Endothelial cell of umbilical vein (primary cell): ENCODE measurements around the gene CNPPD1. TPM values are rescaled to one million over a fixed set of nuclear protein-coding genes. Genes with fewer than 3 reads are reported as not detected.
A peak's percentile ranks its signal among the peaks of the same experiment; 100 is the strongest.

Source experiments
- BruUV-seq: library from RNA; stranded (reverse); fragments of 400-500 nt; replicated peaks from 2 replicates; lab custom pipeline; 2021; lab: Mats Ljungman, UMichigan
- CTCF ChIA-PET: fragments of 300-600, 350-600 bp; sonication (Branson Sonifier 250); formaldehyde crosslinking; loops from one replicate; lab custom pipeline; 2021; ENCODE audit warnings: antibody characterized with exemption, inconsistent platforms; lab: Charles Lee
- POLR2A ChIA-PET: fragments of 300-600, 350-600 bp; sonication (Branson Sonifier 250); formaldehyde crosslinking; loops from one replicate; lab custom pipeline; 2021; ENCODE audit warnings: antibody characterized with exemption, inconsistent platforms; lab: Charles Lee
- DNase-seq: peaks from one replicate; pipeline ENCODE4 v3.0.0-alpha.2; 2011; ENCODE audit warnings: low read depth, low spot score
- FAIRE-seq: peaks from 2 replicates; lab custom pipeline; 2011; peaks lifted over from hg19 to GRCh38; lab: Jason Lieb, UNC
- H2AFZ ChIP-seq: 2 replicates; pipeline ENCODE4 v1.6.0; 2012; ENCODE audit warnings: low read depth, low read length, control low read depth, inconsistent platforms
- H3K27ac ChIP-seq: 2 replicates; pipeline ENCODE4 v1.5.1; 2011; ENCODE audit warnings: low read depth, mild to moderate bottlenecking, control low read depth, low read length, moderate library complexity; ENCODE audit not compliant: insufficient read depth
- H3K27me3 ChIP-seq, 2 experiments: 2 replicates each; pipeline versions ENCODE4 v1.6.0 to v1.6.1; 2011; ENCODE audit warnings: low read length in 2 of 2, mixed read lengths in 1 of 2; ENCODE audit not compliant: control insufficient read depth in 2 of 2, insufficient read depth in 2 of 2
- H3K36me3 ChIP-seq, 2 experiments: 2 replicates in 1 of 2; 3 replicates in 1 of 2; pipeline ENCODE4 v1.5.1; 2011; ENCODE audit warnings: low read length in 2 of 2, mild to moderate bottlenecking in 1 of 2, moderate library complexity in 1 of 2; ENCODE audit not compliant: control insufficient read depth in 2 of 2, insufficient read depth in 2 of 2; ENCODE audit errors: extremely low read depth in 1 of 2
- H3K4me1 ChIP-seq: 3 replicates; pipeline ENCODE4 v1.5.1; 2011; ENCODE audit warnings: mild to moderate bottlenecking, low read length; ENCODE audit not compliant: control insufficient read depth, insufficient read depth; ENCODE audit errors: extremely low read depth
- H3K4me2 ChIP-seq: 2 replicates; pipeline ENCODE4 v1.6.1; 2011; ENCODE audit warnings: low read length, control low read depth, mixed read lengths; ENCODE audit not compliant: insufficient read depth
- H3K4me3 ChIP-seq, 3 experiments: fragments of 200-600 bp in 1 of 3; sonication (generic), shearing (Covaris generic) in 1 of 3; replicated peaks in 1 of 3; 2 replicates each; pipeline ENCODE4 v1.5.1; 2011 to 2016; ENCODE audit warnings: control low read depth in 3 of 3, low read length in 3 of 3, mild to moderate bottlenecking in 2 of 3, inconsistent platforms in 1 of 3, low read depth in 1 of 3, moderate library complexity in 1 of 3; ENCODE audit not compliant: insufficient read depth in 1 of 3
- H3K79me2 ChIP-seq: 2 replicates; pipeline ENCODE4 v1.6.0; 2012; ENCODE audit warnings: low read length, inconsistent platforms; ENCODE audit not compliant: control insufficient read depth, insufficient read depth
- H3K9ac ChIP-seq: replicated peaks from 2 replicates; pipeline ENCODE3; 2011; ENCODE audit warnings: low read length, control low read depth; ENCODE audit not compliant: insufficient read depth; ENCODE audit errors: extremely low read depth
- H3K9me1 ChIP-seq: replicated peaks from 3 replicates; pipeline ENCODE4 v1.6.0; 2011; ENCODE audit warnings: mild to moderate bottlenecking, low read length; ENCODE audit not compliant: control insufficient read depth, insufficient read depth; ENCODE audit errors: extremely low read depth
- H3K9me3 ChIP-seq: replicated peaks from 2 replicates; pipeline ENCODE4 v1.5.1; 2012; ENCODE audit warnings: low read length, inconsistent platforms; ENCODE audit not compliant: control insufficient read depth, insufficient read depth
- H4K20me1 ChIP-seq: replicated peaks from 2 replicates; pipeline ENCODE3; 2011; ENCODE audit warnings: mild to moderate bottlenecking, low read length; ENCODE audit not compliant: control insufficient read depth, insufficient read depth; ENCODE audit errors: extremely low read depth
- CTCF ChIP-seq, 2 donors: IDR thresholded peaks; 1 replicate in 1 of 2; 2 replicates in 1 of 2; pipeline ENCODE4 v1.5.1; 2011; ENCODE audit warnings: low read length in 2 of 2, mild to moderate bottlenecking in 2 of 2, moderate library complexity in 2 of 2, control low read depth in 1 of 2, inconsistent platforms in 1 of 2, low read depth in 1 of 2; ENCODE audit not compliant: insufficient read depth in 1 of 2; ENCODE audit errors: extremely low read depth in 1 of 2
- EZH2 ChIP-seq: IDR thresholded peaks from 2 replicates; pipeline ENCODE4 v1.6.1; 2012; ENCODE audit warnings: borderline replicate concordance, low read depth, mild to moderate bottlenecking, moderate library complexity, low read length, inconsistent platforms; ENCODE audit not compliant: severe bottlenecking
- FOS ChIP-seq: IDR thresholded peaks from 2 replicates; pipeline ENCODE4 v1.6.1; 2011; ENCODE audit warnings: mild to moderate bottlenecking, low read length, moderate library complexity, borderline replicate concordance; ENCODE audit not compliant: insufficient read depth
- GATA2 ChIP-seq: IDR thresholded peaks from 2 replicates; pipeline ENCODE4 v1.7.0; 2011; ENCODE audit warnings: low read depth, mild to moderate bottlenecking, moderate library complexity, mixed read lengths, low read length; ENCODE audit not compliant: insufficient read length, insufficient read depth
- JUN ChIP-seq: IDR thresholded peaks from 2 replicates; pipeline ENCODE4 v1.6.1; 2011; ENCODE audit warnings: borderline replicate concordance, low read depth; ENCODE audit not compliant: insufficient read length, insufficient read depth
- MAX ChIP-seq: IDR thresholded peaks from 2 replicates; pipeline ENCODE4 v1.6.1; 2011; ENCODE audit not compliant: insufficient read depth, insufficient read length
- MYC ChIP-seq: IDR thresholded peaks from one replicate; pipeline ENCODE4 v1.6.1; 2011; ENCODE audit warnings: mild to moderate bottlenecking, low read depth, low read length
- POLR2A ChIP-seq: IDR thresholded peaks from 2 replicates; pipeline ENCODE4 v1.6.1; 2012; ENCODE audit warnings: low read depth, mild to moderate bottlenecking, control low read depth, low read length
- POLR2AphosphoS5 ChIP-seq: IDR thresholded peaks from 2 replicates; pipeline ENCODE4 v1.6.1; 2012; ENCODE audit warnings: low read depth, mild to moderate bottlenecking, control low read depth, low read length, moderate library complexity; ENCODE audit not compliant: insufficient read depth
- dilution Hi-C: fragments of 300-500 bp; cut with MboI; formaldehyde crosslinking; loops from one replicate; pipeline ENCODE4 v1.15.0; 2019; ENCODE audit warnings: low sequenced_read_pairs; ENCODE audit not compliant: extremely low pct_ligation_motif_present
- intact Hi-C: fragments of 100-400 bp; cut with micrococcal nuclease; formaldehyde crosslinking; loops from one replicate; pipeline ENCODE4 v1.10.0; 2022
- polyA plus RNA-seq, 4 experiments: library from polyadenylated mRNA; depleted of rRNA in 3 of 4; stranded (reverse) in 3 of 4; unstranded in 1 of 4; fragments of >200 nt; gene quantifications; 2 replicates each; pipeline versions ENCODE4 v1.2.1 to v1.2.3, GENCODE V29; 2011 to 2012; ENCODE audit warnings: missing spikeins in 1 of 4
- total RNA-seq: library from RNA; stranded (reverse); gene quantifications from 2 replicates; pipeline ENCODE4 v1.2.3, GENCODE V29; 2021

CNPPD1 gene
- total and polyA plus RNA-seq, 2 donors (not counting 3 experiments of a cell fraction or from before 2014, with no cell fraction given): 44.0 to 55.7 TPM

GRCh38 chr2:219218732-219219701 is 42.3 kb upstream of the CNPPD1 start, which contains the start of gene ABCB6:
TSS of gene ABCB6 (minus strand) at chr2:219218958. CDS start at chr2:219218673, 285 bp downstream.
- H3K79me2 ChIP-seq: no peaks in the 10 kb centered on the region
- TF ChIP-seq FOS (no peak), CTCF (IDR thresholded peaks at IDR 0.05; ENCODE audit: extremely low read depth in 1 of 2, insufficient read depth in 1 of 2, low read depth in 1 of 2, low read length in 2 of 2) (no peak), POLR2AphosphoS5 (peak; percentile 81), EZH2 (no peak), GATA2 (no peak), JUN (no peak), MYC (peak; percentile 49), MAX (peak; percentile 96), POLR2A (peak; percentile 83)
- H3K9me1 ChIP-seq: no peaks in the 10 kb centered on the region
- dilution Hi-C loops (no loop called here), intact Hi-C loops (loop anchor here (1.0 to 5.0 kb wide), 10 partner anchors 10 to 168 kb away; partner anchors contain the start of genes ANKZF1, ATG9A, DNAJB2 and DNPEP)
- peaks cover 14% of the 10 kb centered on the region for H3K4me1 ChIP-seq
- TSS peak; percentile 67 for BruUV-seq
- peak within 1 kb of the TSS; percentile 37 for H3K9ac ChIP-seq
- ChIA-PET CTCF (interaction anchor here (0.5 to 2.2 kb wide), 7 partner anchors 7 to 76 kb away, joined by 3 to 12 read pairs (median 4); partner anchors contain the start of genes ANKZF1, ATG9A, CNPPD1 and DNAJB2), POLR2A (interaction anchor here (0.5 to 1.2 kb wide), 3 partner anchors 10 to 68 kb away, joined by 4 to 6 read pairs (median 4); partner anchors contain the start of genes ANKZF1 and ATG9A)
- peak; percentile 93 for DNase-seq
- H4K20me1 ChIP-seq: no peaks in the 10 kb centered on the region
- peaks cover 3 to 32% of the 10 kb centered on the region in 2 experiments for H3K36me3 ChIP-seq
- H3K9me3 ChIP-seq: no peaks in the 10 kb centered on the region
- H3K27ac ChIP-seq: peak within 1 kb of the TSS; percentile 82
- peak; percentile 95 for FAIRE-seq
- H3K4me2 ChIP-seq: peak within 1 kb of the TSS; percentile 83
- H2AFZ ChIP-seq: peak within 1 kb of the TSS; percentile 56
- H3K27me3 ChIP-seq: no peaks in the 10 kb centered on the region
- peak within 1 kb of the TSS; percentile 20 to 55 (median 46) for H3K4me3 ChIP-seq
